Measurements from ENCODE around the gene SFMBT2. TPM values are rescaled to one million over a fixed set of nuclear protein-coding genes. Genes with fewer than 3 reads are reported as not detected.

The SFMBT2 gene
- 0.22 and 1.0 TPM in 2 replicates for total RNA-seq

DNA sequence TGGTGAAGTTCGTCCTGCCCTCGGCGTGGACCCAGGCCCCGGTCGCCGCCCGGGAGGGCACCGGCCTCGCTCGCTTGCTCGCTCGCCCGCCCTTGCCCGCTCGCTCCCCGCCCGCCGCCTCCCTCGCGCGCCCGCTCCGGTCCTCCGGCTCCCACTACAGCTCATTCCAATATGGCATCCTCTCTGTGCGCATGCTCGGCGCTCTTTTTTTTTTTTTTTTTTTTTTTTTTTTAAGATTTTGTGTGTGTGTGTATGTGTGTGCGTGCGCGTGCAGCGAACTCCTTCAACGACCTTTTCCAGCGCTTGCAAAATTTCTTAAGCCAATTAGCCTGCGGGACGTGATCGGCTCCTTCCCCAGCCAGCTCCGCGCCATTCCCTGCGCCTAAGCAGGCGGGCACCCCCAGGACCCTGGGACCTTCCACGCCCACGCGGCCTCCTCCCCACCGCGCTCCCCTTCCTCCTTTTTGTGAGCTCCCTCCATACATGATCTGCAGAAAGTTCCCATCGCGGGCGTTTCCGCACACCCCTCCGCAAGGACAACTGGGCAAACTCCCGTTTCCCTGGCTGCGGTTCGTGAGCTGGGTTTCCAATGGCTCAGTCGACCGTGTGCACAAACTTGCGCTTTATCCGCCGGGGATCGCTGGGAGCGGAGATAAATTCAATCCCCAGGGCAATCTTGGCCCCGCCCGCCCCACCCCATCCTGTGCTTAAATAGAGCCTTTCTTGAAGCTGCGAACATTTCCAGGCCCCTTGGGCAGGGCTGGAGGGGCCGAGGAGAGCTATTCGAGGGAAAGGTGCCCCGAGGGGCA, at the start of gene SFMBT2:
Gene SFMBT2 (minus strand): TSS at position 173 of the 809 bp plus-strand sequence. CDS start 29,136 bp downstream, outside the sequence.

Small RNA genes lying within 50 kb of the gene (small RNA-seq; reads per million reads assigned to genes)
- gene AL590095.2 (ENCODE audit: low replicate concordance) = not detected
- gene COX6CP17 (ENCODE audit: low replicate concordance) = not detected
